ENCODE data around the gene PCDH15.

The PCDH15 gene

GRCh38 chr10:54057357-54057756, 743.7 kb downstream of the PCDH15 start:
- no peak for TF ChIP-seq GATA3 (IDR thresholded peaks at IDR 0.05; ENCODE audit: low read depth, low read length)
- TF ChIP-seq GATA2 (IDR thresholded peaks at IDR 0.05; ENCODE audit: low read depth, low read length): no peak

- TF ChIP-seq GATA3 (IDR thresholded peaks at IDR 0.05; ENCODE audit: low read depth, low read length): no peak
- no peak for TF ChIP-seq GATA2 (IDR thresholded peaks at IDR 0.05; ENCODE audit: low read depth, low read length)
Observed at GRCh38 chr10:54026340-54026739, 774.7 kb downstream of the PCDH15 start.

- TF ChIP-seq GATA2 (IDR thresholded peaks at IDR 0.05; ENCODE audit: low read depth, low read length): no peak
- TF ChIP-seq GATA3 (IDR thresholded peaks at IDR 0.05; ENCODE audit: low read depth, low read length): no peak
Observed at GRCh38 chr10:54011117-54011516, 789.9 kb downstream of the PCDH15 start.

GRCh38 chr10:54010337-54010933, 790.6 kb downstream of the PCDH15 start:
- TF ChIP-seq GATA2 (IDR thresholded peaks at IDR 0.05; ENCODE audit: low read depth, low read length) (no peak), GATA3 (IDR thresholded peaks at IDR 0.05; ENCODE audit: low read depth, low read length) (no peak)

GRCh38 chr10:54009672-54010071, 791.4 kb downstream of the PCDH15 start:
- TF ChIP-seq GATA2 (IDR thresholded peaks at IDR 0.05; ENCODE audit: low read depth, low read length) (no peak), GATA3 (IDR thresholded peaks at IDR 0.05; ENCODE audit: low read depth, low read length) (no peak)

- TF ChIP-seq GATA3 (IDR thresholded peaks at IDR 0.05; ENCODE audit: low read depth, low read length): no peak
- TF ChIP-seq GATA2 (IDR thresholded peaks at IDR 0.05; ENCODE audit: low read depth, low read length): no peak
Observed at GRCh38 chr10:54002077-54002476, 799.0 kb downstream of the PCDH15 start.

- TF ChIP-seq GATA2 (IDR thresholded peaks at IDR 0.05; ENCODE audit: low read depth, low read length) (no peak), GATA3 (IDR thresholded peaks at IDR 0.05; ENCODE audit: low read depth, low read length) (no peak)
Observed at GRCh38 chr10:53997953-53998352, 803.1 kb downstream of the PCDH15 start.

GRCh38 chr10:53990799-53991238, 810.2 kb downstream of the PCDH15 start:
- no peak for TF ChIP-seq GATA2 (IDR thresholded peaks at IDR 0.05; ENCODE audit: low read depth, low read length)
- TF ChIP-seq GATA3 (IDR thresholded peaks at IDR 0.05; ENCODE audit: low read depth, low read length): no peak

GRCh38 chr10:53983431-53983830, 817.6 kb downstream of the PCDH15 start:
- no peak for TF ChIP-seq GATA3 (IDR thresholded peaks at IDR 0.05; ENCODE audit: low read depth, low read length)
- no peak for TF ChIP-seq GATA2 (IDR thresholded peaks at IDR 0.05; ENCODE audit: low read depth, low read length)

GRCh38 chr10:53980210-53980609, 820.8 kb downstream of the PCDH15 start:
- TF ChIP-seq GATA2 (IDR thresholded peaks at IDR 0.05; ENCODE audit: low read depth, low read length) (no peak), GATA3 (IDR thresholded peaks at IDR 0.05; ENCODE audit: low read depth, low read length) (no peak)

- TF ChIP-seq GATA2 (IDR thresholded peaks at IDR 0.05; ENCODE audit: low read depth, low read length) (no peak), GATA3 (IDR thresholded peaks at IDR 0.05; ENCODE audit: low read depth, low read length) (no peak)
Observed at GRCh38 chr10:53978301-53978700, 822.7 kb downstream of the PCDH15 start.

- TF ChIP-seq GATA3 (IDR thresholded peaks at IDR 0.05; ENCODE audit: low read depth, low read length): no peak
- no peak for TF ChIP-seq GATA2 (IDR thresholded peaks at IDR 0.05; ENCODE audit: low read depth, low read length)
Observed at GRCh38 chr10:53977267-53977666, 823.8 kb downstream of the PCDH15 start.

GRCh38 chr10:53957401-53957800, 843.6 kb downstream of the PCDH15 start:
- peak; percentile 28; the same call in 1 of the 2 replicates for TF ChIP-seq GATA2 (IDR thresholded peaks at IDR 0.05; ENCODE audit: low read depth, low read length)
- peak; percentile 26; the same call in 1 of the 2 replicates for TF ChIP-seq GATA3 (IDR thresholded peaks at IDR 0.05; ENCODE audit: low read depth, low read length)

- TF ChIP-seq GATA3 (IDR thresholded peaks at IDR 0.05; ENCODE audit: low read depth, low read length): no peak
- no peak for TF ChIP-seq GATA2 (IDR thresholded peaks at IDR 0.05; ENCODE audit: low read depth, low read length)
Observed at GRCh38 chr10:53955091-53955490, 845.9 kb downstream of the PCDH15 start.

GRCh38 chr10:53952698-53953630, 848.1 kb downstream of the PCDH15 start:
- TF ChIP-seq GATA2 (IDR thresholded peaks at IDR 0.05; ENCODE audit: low read depth, low read length): no peak
- no peak for TF ChIP-seq GATA3 (IDR thresholded peaks at IDR 0.05; ENCODE audit: low read depth, low read length)
